GM12872 (cell line): ENCODE results near the gene MTHFD1.

ENCODE experiments used
- TF ChIP-seq, protein P1 (sequence below): IDR thresholded peaks from 3 replicates; pipeline ENCODE4 v1.5.1; 2011; ENCODE audit warnings: low read depth, mild to moderate bottlenecking, low read length, moderate library complexity; ENCODE audit not compliant: insufficient read depth

Gene MTHFD1

GRCh38 chr14:64442300-64442988, 54.3 kb downstream of the MTHFD1 start:
- TF ChIP-seq, protein P1, sequence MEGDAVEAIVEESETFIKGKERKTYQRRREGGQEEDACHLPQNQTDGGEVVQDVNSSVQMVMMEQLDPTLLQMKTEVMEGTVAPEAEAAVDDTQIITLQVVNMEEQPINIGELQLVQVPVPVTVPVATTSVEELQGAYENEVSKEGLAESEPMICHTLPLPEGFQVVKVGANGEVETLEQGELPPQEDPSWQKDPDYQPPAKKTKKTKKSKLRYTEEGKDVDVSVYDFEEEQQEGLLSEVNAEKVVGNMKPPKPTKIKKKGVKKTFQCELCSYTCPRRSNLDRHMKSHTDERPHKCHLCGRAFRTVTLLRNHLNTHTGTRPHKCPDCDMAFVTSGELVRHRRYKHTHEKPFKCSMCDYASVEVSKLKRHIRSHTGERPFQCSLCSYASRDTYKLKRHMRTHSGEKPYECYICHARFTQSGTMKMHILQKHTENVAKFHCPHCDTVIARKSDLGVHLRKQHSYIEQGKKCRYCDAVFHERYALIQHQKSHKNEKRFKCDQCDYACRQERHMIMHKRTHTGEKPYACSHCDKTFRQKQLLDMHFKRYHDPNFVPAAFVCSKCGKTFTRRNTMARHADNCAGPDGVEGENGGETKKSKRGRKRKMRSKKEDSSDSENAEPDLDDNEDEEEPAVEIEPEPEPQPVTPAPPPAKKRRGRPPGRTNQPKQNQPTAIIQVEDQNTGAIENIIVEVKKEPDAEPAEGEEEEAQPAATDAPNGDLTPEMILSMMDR, result no peak

GRCh38 chr14:64444140-64444539, 56.0 kb downstream of the MTHFD1 start:
- TF ChIP-seq, protein P1, result no peak

- TF ChIP-seq, protein P1, result no peak
Measured at GRCh38 chr14:64444984-64445845, 57.1 kb downstream of the MTHFD1 start.

- TF ChIP-seq, protein P1, result no peak
Measured at GRCh38 chr14:64447876-64448670, 59.9 kb downstream of the MTHFD1 start.

- TF ChIP-seq, protein P1, result no peak
Measured at GRCh38 chr14:64450255-64450654, 62.1 kb downstream of the MTHFD1 start.

DNA sequence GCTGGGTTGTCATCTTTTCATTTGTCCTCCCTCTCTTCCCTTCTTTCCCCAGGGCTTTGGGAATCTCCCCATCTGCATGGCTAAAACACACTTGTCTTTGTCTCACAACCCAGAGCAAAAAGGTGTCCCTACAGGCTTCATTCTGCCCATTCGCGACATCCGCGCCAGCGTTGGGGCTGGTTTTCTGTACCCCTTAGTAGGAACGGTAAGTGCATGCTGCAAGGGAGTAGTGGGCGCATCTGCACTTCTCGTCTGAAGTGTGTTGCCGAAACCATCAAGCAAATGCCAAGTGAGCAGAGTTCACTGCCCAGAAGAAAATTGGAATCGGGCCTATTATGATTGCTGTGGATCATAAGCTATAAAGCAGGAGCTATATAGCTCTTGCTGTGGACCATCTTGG, 66.5 kb downstream of the MTHFD1 start:
- TF ChIP-seq, protein P1, result no peak
